GM12891 (cell line): ENCODE data around the gene LPCAT3.
A peak's percentile ranks its signal among the peaks of the same experiment; 100 is the strongest.

Source experiments
- POLR2A ChIP-seq: IDR thresholded peaks from 2 replicates; pipeline ENCODE4 v1.6.1; 2011; ENCODE audit warnings: low read depth, low read length, control low read depth
- POLR2AphosphoS5 ChIP-seq: IDR thresholded peaks from 2 replicates; pipeline ENCODE4 v1.6.1; 2011; ENCODE audit warnings: low read depth, low read length, control low read depth
- POU2F2 ChIP-seq: IDR thresholded peaks from 2 replicates; pipeline ENCODE4 v1.6.1; 2011; ENCODE audit warnings: low read depth, mild to moderate bottlenecking, control low read depth, low read length, moderate library complexity
- TAF1 ChIP-seq: IDR thresholded peaks from 2 replicates; pipeline ENCODE4 v1.6.1; 2011; ENCODE audit warnings: low read depth, low read length, control low read depth

DNA sequence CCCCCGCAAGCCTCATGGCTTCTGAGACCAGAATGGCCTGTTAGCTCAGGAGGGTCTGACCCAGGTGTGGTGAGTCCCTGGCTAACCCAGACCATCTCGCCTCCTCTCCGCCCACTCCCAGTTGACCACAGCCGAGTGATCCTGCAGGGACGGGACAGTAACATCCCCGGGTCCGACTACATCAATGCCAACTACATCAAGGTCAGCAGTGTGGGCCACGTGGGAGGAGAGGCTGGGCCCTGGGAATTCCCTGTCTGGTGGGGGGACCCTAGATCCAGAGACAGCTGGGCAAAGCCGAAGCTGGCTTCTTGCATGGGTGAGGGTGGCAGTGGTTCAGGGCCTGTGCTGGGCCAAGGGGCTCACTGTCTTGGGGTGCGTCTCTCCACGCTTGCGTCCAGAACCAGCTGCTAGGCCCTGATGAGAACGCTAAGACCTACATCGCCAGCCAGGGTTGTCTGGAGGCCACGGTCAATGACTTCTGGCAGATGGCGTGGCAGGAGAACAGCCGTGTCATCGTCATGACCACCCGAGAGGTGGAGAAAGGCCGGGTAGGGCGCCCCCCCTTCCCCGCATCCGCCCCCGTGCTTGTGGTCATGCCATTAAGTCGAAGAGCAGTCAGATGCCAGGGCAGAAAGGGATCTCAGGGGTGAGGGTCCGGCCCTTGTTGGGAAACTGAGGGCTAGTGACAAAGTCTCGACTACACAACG lies 62.1 kb downstream of the LPCAT3 start:
- TF ChIP-seq POLR2A (0 out of 2 replicates have a peak, but pooled peaks have one; percentile 14), TAF1 (no peak), POLR2AphosphoS5 (no peak; the same call in 1 of the 2 replicates), POU2F2 (no peak)
